ENCODE measurements around the gene PKLR. TPM values are rescaled to one million over a fixed set of nuclear protein-coding genes. Genes with fewer than 3 reads are reported as not detected.

The PKLR gene
- total RNA-seq, 1 experiment from 2014 or later, result not detected

DNA sequence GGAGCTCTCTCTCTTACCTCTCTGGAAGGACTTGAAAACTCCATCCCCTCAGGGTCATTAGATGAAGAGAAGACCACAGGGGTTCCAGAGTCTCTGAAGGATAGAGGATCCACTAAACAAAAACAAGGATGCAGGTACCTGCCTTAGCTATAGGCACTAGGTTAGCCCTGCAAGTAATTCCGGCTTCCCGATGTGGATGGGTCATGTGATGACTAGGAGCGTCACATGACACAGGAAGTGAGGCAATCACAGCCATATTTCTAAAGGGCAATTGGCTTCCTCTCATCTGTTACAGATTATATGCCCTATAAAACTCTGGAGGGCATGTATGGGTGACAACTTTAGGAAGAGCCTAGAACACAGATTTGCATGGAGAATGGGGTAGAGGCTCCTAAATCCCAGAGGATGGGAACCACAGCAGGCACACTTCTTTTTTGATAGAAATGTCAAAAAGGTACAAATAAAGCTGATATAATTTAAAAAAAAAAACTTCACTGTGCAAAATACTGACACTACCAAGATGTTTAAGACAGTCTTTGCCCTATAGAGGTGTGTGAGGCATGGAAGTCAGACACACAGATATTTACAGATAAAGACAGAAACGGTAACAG, 60.1 kb downstream of the PKLR start:
- Histone ChIP-seq H4K20me1 (ENCODE audit: control insufficient read depth, insufficient read depth, insufficient read length) (no peaks in the 10 kb centered on the region), H3K18ac (ENCODE audit: insufficient read length, low read depth, low read length) (no peak overlapping the region), H3K4me2 (ENCODE audit: insufficient read depth, insufficient read length, low read length) (peak overlapping the region; percentile 66), H2BK20ac (ENCODE audit: low read depth, low read length, poor library complexity, severe bottlenecking) (no peak overlapping the region), H2BK15ac (ENCODE audit: low read depth, low read length) (no peak overlapping the region), H2AK5ac (ENCODE audit: insufficient read length, low read length) (no peak overlapping the region), H3K79me1 (ENCODE audit: insufficient read depth, low read depth, low read length, poor library complexity, severe bottlenecking) (no peaks in the 10 kb centered on the region), H3T11ph (ENCODE audit: low read length) (no peak overlapping the region), H3K4ac (ENCODE audit: low read depth, low read length) (no peak overlapping the region), H3K9ac (ENCODE audit: extremely low read depth, insufficient read length, low read length) (peak overlapping the region; percentile 35), H3K27me3 (ENCODE audit: insufficient read depth, low read length) (no peaks in the 10 kb centered on the region; the same call in 1 of the 2 replicates), H4K5ac (ENCODE audit: insufficient read length, low read depth, low read length) (no peak overlapping the region), H3K23ac (ENCODE audit: insufficient read length, low read depth, low read length) (no peak overlapping the region), H3K14ac (ENCODE audit: insufficient read depth, low read length) (no peak overlapping the region), H3K9me3 (ENCODE audit: control insufficient read depth, low read depth, low read length) (no peaks in the 10 kb centered on the region), H2BK5ac (ENCODE audit: insufficient read length, low read length) (no peak overlapping the region), H3K79me2 (ENCODE audit: insufficient read depth, low read length) (no peaks in the 10 kb centered on the region), H3K27ac (ENCODE audit: insufficient read length, low read depth, low read length) (no peak overlapping the region), H4K8ac (replicated peaks; ENCODE audit: insufficient read length, low read depth, low read length) (no peak overlapping the region), H2BK12ac (ENCODE audit: insufficient read length, low read depth, low read length) (no peak overlapping the region), H3K4me1 (ENCODE audit: insufficient read depth, low read length) (no peaks in the 10 kb centered on the region), H3K23me2 (ENCODE audit: insufficient read length, low read depth, low read length, poor library complexity, severe bottlenecking) (peaks cover 9% of the 10 kb centered on the region), H3K56ac (ENCODE audit: insufficient read length, low read depth, low read length) (no peak overlapping the region), H2BK120ac (ENCODE audit: low read depth, low read length, poor library complexity, severe bottlenecking) (no peak overlapping the region), H2AFZ (ENCODE audit: low read length) (no peak overlapping the region), H4K91ac (ENCODE audit: insufficient read length, low read depth, low read length) (no peak overlapping the region)
- Mint-ChIP-seq H3K27ac (peak overlapping the region; percentile 42 to 94 (median 67); a peak in 6 of 7 replicates), H3K9me3 (peaks cover 0 to 3% of the 10 kb centered on the region in 2 experiments; a peak in 1 of 5 replicates), H3K4me1 (peaks cover 28 to 34% of the 10 kb centered on the region in 2 experiments), H3K27me3 (ENCODE audit: low read depth) (peaks cover 26% of the 10 kb centered on the region), H3K36me3 (ENCODE audit: insufficient read depth in 1 of 3, low read depth in 3 of 3) (peaks cover 2 to 22% (median 21%) of the 10 kb centered on the region in 3 experiments; a peak in 6 of 7 replicates), H3K4me3 (peak overlapping the region; percentile 68 to 81)
- no CpG with 5 or more reads among the region's 4 CpGs for whole genome bisulfite sequencing (ENCODE audit: extremely low coverage, insufficient read length, low lambda C conversion rate)
- TF ChIP-seq, protein P1, sequence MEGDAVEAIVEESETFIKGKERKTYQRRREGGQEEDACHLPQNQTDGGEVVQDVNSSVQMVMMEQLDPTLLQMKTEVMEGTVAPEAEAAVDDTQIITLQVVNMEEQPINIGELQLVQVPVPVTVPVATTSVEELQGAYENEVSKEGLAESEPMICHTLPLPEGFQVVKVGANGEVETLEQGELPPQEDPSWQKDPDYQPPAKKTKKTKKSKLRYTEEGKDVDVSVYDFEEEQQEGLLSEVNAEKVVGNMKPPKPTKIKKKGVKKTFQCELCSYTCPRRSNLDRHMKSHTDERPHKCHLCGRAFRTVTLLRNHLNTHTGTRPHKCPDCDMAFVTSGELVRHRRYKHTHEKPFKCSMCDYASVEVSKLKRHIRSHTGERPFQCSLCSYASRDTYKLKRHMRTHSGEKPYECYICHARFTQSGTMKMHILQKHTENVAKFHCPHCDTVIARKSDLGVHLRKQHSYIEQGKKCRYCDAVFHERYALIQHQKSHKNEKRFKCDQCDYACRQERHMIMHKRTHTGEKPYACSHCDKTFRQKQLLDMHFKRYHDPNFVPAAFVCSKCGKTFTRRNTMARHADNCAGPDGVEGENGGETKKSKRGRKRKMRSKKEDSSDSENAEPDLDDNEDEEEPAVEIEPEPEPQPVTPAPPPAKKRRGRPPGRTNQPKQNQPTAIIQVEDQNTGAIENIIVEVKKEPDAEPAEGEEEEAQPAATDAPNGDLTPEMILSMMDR (conservative IDR thresholded peaks at IDR 0.05), result no peak
- DNase-seq, result peak; percentile 78

Small RNA genes within 50 kb of the gene (microRNA-seq; reads per million reads assigned to microRNA genes)
- not detected for gene MIR555 (ENCODE audit: borderline microRNAs expressed)

Other genes with a start within 250 kb of the PKLR start
- 11.7 and 11.8 TPM in 2 replicates for gene EFNA4, start 237.7 kb downstream of the PKLR start, total RNA-seq (2021)
- 3.9 and 4.6 TPM in 2 replicates for gene EFNA3, start 222.6 kb downstream of the PKLR start, total RNA-seq (2021)
- 1.4 and 1.9 TPM in 2 replicates for gene EFNA1, start 173.6 kb downstream of the PKLR start, total RNA-seq (2021)
- gene SLC50A1, start 165.6 kb downstream of the PKLR start, total RNA-seq (2021), result 24.9 and 26.0 TPM in 2 replicates
- 47.4 and 48.5 TPM in 2 replicates for gene DPM3, start 160.9 kb downstream of the PKLR start, total RNA-seq (2021)
- gene KRTCAP2, start 128.1 kb downstream of the PKLR start, total RNA-seq (2021), result 149 and 152 TPM in 2 replicates
- gene TRIM46, start 127.6 kb downstream of the PKLR start, total RNA-seq (2021), result 16.5 and 18.4 TPM in 2 replicates
- 5.0 and 5.9 TPM in 2 replicates for gene THBS3, start 93.5 kb downstream of the PKLR start, total RNA-seq (2021)
- 43.6 and 45.0 TPM in 2 replicates for gene MTX1, start 92.7 kb downstream of the PKLR start, total RNA-seq (2021)
- 40.8 and 41.0 TPM in 2 replicates for gene ENTREP3, start 46.0 kb downstream of the PKLR start, total RNA-seq (2021)
- gene SCAMP3, start 39.1 kb downstream of the PKLR start, total RNA-seq (2021), result 52.5 and 54.0 TPM in 2 replicates
- 77.5 and 81.5 TPM in 2 replicates for gene CLK2, start 27.9 kb downstream of the PKLR start, total RNA-seq (2021)
- gene HCN3, start 24.0 kb downstream of the PKLR start, total RNA-seq (2021), result 4.7 and 5.4 TPM in 2 replicates
- gene FDPS, start 7.4 kb upstream of the PKLR start, total RNA-seq (2021), result 271 and 273 TPM in 2 replicates
- 66.9 and 70.8 TPM in 2 replicates for gene RUSC1, start 19.5 kb upstream of the PKLR start, total RNA-seq (2021)